Measurements from ENCODE around the gene ZBTB7A. TPM values are rescaled to one million over a fixed set of nuclear protein-coding genes. Genes with fewer than 3 reads are reported as not detected.

The ZBTB7A gene
- total and polyA plus RNA-seq, 2 experiments from 2014 or later, result 17.8 to 41.3 TPM

GRCh38 chr19:4082172-4082571, 15.5 kb upstream of the ZBTB7A start:
- no peaks in the 10 kb centered on the region for H3F3A ChIP-seq (ENCODE audit: insufficient read depth)
- no peaks in the 10 kb centered on the region for H4K20me1 ChIP-seq (ENCODE audit: insufficient read depth)
- no peak overlapping the region for H2AFZ ChIP-seq
- H3K4me2 ChIP-seq (ENCODE audit: unreplicated experiment), result no peak overlapping the region
- no peaks in the 10 kb centered on the region for H3K9me2 ChIP-seq (ENCODE audit: insufficient read depth)
- H3K4me3 ChIP-seq, result no peak overlapping the region
- DNase-seq, result no peak
- H3K27me3 ChIP-seq (replicated peaks; ENCODE audit: insufficient read depth), result no peaks in the 10 kb centered on the region
- no peak overlapping the region for H3K27ac ChIP-seq
- 86 to 87% methylated on average over 9 of the region's 9 CpGs for WGBS, 2 experiments (ENCODE audit: low coverage in 1 of 2, low lambda C conversion rate in 2 of 2, missing lambda C conversion rate in 2 of 2)
- no peaks in the 10 kb centered on the region for H3K4me1 ChIP-seq (ENCODE audit: insufficient read depth)
- TF ChIP-seq EZH2phosphoT487 (IDR thresholded peaks at IDR 0.05; ENCODE audit: insufficient read depth, low read depth), result no peak
- TF ChIP-seq EZH2 (IDR thresholded peaks at IDR 0.05; ENCODE audit: insufficient read depth, poor library complexity, severe bottlenecking), result no peak
- H3K36me3 ChIP-seq (ENCODE audit: low read depth), result no peaks in the 10 kb centered on the region
- in situ Hi-C loops (cut with MboI), result no loop called here
- no peak overlapping the region for H3K9ac ChIP-seq
- H3K9me3 ChIP-seq (ENCODE audit: low read depth), result no peaks in the 10 kb centered on the region
- H3K79me2 ChIP-seq (ENCODE audit: insufficient read depth), result no peaks in the 10 kb centered on the region

GRCh38 chr19:4081441-4082129, 14.9 kb upstream of the ZBTB7A start:
- no peaks in the 10 kb centered on the region for H3K9me3 ChIP-seq (ENCODE audit: low read depth)
- no peak overlapping the region for H3K4me3 ChIP-seq
- no peaks in the 10 kb centered on the region for H3K4me1 ChIP-seq (ENCODE audit: insufficient read depth)
- no peaks in the 10 kb centered on the region for H3K27me3 ChIP-seq (replicated peaks; ENCODE audit: insufficient read depth)
- no peaks in the 10 kb centered on the region for H3K79me2 ChIP-seq (ENCODE audit: insufficient read depth)
- no peaks in the 10 kb centered on the region for H3K9me2 ChIP-seq (ENCODE audit: insufficient read depth)
- no peak overlapping the region for H3K4me2 ChIP-seq (ENCODE audit: unreplicated experiment)
- DNase-seq, result no peak
- H3K27ac ChIP-seq, result no peak overlapping the region
- H2AFZ ChIP-seq, result no peak overlapping the region
- H3K9ac ChIP-seq, result no peak overlapping the region
- TF ChIP-seq EZH2 (IDR thresholded peaks at IDR 0.05; ENCODE audit: insufficient read depth, poor library complexity, severe bottlenecking) (no peak), EZH2phosphoT487 (IDR thresholded peaks at IDR 0.05; ENCODE audit: insufficient read depth, low read depth) (no peak)
- H4K20me1 ChIP-seq (ENCODE audit: insufficient read depth), result no peaks in the 10 kb centered on the region
- no peaks in the 10 kb centered on the region for H3F3A ChIP-seq (ENCODE audit: insufficient read depth)
- no peaks in the 10 kb centered on the region for H3K36me3 ChIP-seq (ENCODE audit: low read depth)
- 6 to 22% methylated on average over 1 to 2 of the region's 2 CpGs for WGBS, 2 experiments (ENCODE audit: low coverage in 1 of 2, low lambda C conversion rate in 2 of 2, missing lambda C conversion rate in 2 of 2)
- in situ Hi-C loops (cut with MboI), result no loop called here

GRCh38 chr19:4080473-4080872, 13.8 kb upstream of the ZBTB7A start:
- no peaks in the 10 kb centered on the region for H4K20me1 ChIP-seq (ENCODE audit: insufficient read depth)
- no peaks in the 10 kb centered on the region for H3K9me3 ChIP-seq (ENCODE audit: low read depth)
- no peak overlapping the region for H3K4me2 ChIP-seq (ENCODE audit: unreplicated experiment)
- H2AFZ ChIP-seq, result no peak overlapping the region
- 81 to 85% methylated on average over 5 to 6 of the region's 6 CpGs for WGBS, 2 experiments (ENCODE audit: low coverage in 1 of 2, low lambda C conversion rate in 2 of 2, missing lambda C conversion rate in 2 of 2)
- no peaks in the 10 kb centered on the region for H3K4me1 ChIP-seq (ENCODE audit: insufficient read depth)
- no peaks in the 10 kb centered on the region for H3K27me3 ChIP-seq (replicated peaks; ENCODE audit: insufficient read depth)
- no peak overlapping the region for H3K27ac ChIP-seq
- DNase-seq, result no peak
- H3K9me2 ChIP-seq (ENCODE audit: insufficient read depth), result no peaks in the 10 kb centered on the region
- H3K79me2 ChIP-seq (ENCODE audit: insufficient read depth), result no peaks in the 10 kb centered on the region
- no peak overlapping the region for H3K9ac ChIP-seq
- H3K4me3 ChIP-seq, result no peak overlapping the region
- no peaks in the 10 kb centered on the region for H3F3A ChIP-seq (ENCODE audit: insufficient read depth)
- TF ChIP-seq EZH2 (IDR thresholded peaks at IDR 0.05; ENCODE audit: insufficient read depth, poor library complexity, severe bottlenecking) (no peak), EZH2phosphoT487 (IDR thresholded peaks at IDR 0.05; ENCODE audit: insufficient read depth, low read depth) (no peak)
- no peaks in the 10 kb centered on the region for H3K36me3 ChIP-seq (ENCODE audit: low read depth)
- in situ Hi-C loops (cut with MboI), result no loop called here

- H3K4me3 ChIP-seq, result peak overlapping the region; percentile 72
- H3K27ac ChIP-seq, result no peak overlapping the region
- DNase-seq, result peak; percentile 64
These were observed 11.3 kb upstream of the ZBTB7A start for GRCh38 chr19:4077800-4078684.

More at GRCh38 chr19:4077800-4078684, 11.3 kb upstream of the ZBTB7A start:
- no peak for TF ChIP-seq EZH2phosphoT487 (IDR thresholded peaks at IDR 0.05; ENCODE audit: insufficient read depth, low read depth)
- no peak for TF ChIP-seq EZH2 (IDR thresholded peaks at IDR 0.05; ENCODE audit: insufficient read depth, poor library complexity, severe bottlenecking)
- WGBS, 2 experiments (ENCODE audit: low coverage in 1 of 2, low lambda C conversion rate in 2 of 2, missing lambda C conversion rate in 2 of 2), result 4 to 9% methylated on average over 26 to 32 of the region's 33 CpGs
- H3K4me2 ChIP-seq (ENCODE audit: unreplicated experiment), result peak overlapping the region; percentile 85
- peak overlapping the region; percentile 73 for H3K9ac ChIP-seq
- peak overlapping the region; percentile 88 for H2AFZ ChIP-seq
- no peaks in the 10 kb centered on the region for H3K9me2 ChIP-seq (ENCODE audit: insufficient read depth)
- in situ Hi-C loops (cut with MboI), result no loop called here
- peaks cover 4% of the 10 kb centered on the region; the same call in 1 of the 2 replicates for H3F3A ChIP-seq (ENCODE audit: insufficient read depth)
- no peaks in the 10 kb centered on the region for H3K27me3 ChIP-seq (replicated peaks; ENCODE audit: insufficient read depth)
- no peaks in the 10 kb centered on the region for H3K9me3 ChIP-seq (ENCODE audit: low read depth)
- H3K36me3 ChIP-seq (ENCODE audit: low read depth), result no peaks in the 10 kb centered on the region
- no peaks in the 10 kb centered on the region for H3K4me1 ChIP-seq (ENCODE audit: insufficient read depth)
- H3K79me2 ChIP-seq (ENCODE audit: insufficient read depth), result no peaks in the 10 kb centered on the region
- no peaks in the 10 kb centered on the region for H4K20me1 ChIP-seq (ENCODE audit: insufficient read depth)
